GM18909 (cell line): ENCODE measurements around the gene FRMPD4.

ENCODE experiments used
- ATAC-seq: cut with Tn5 transposase; IDR thresholded peaks from one replicate; pipeline ENCODE4 v1.9.1; 2021; ENCODE audit warnings: mild to moderate bottlenecking; ENCODE audit not compliant: unreplicated experiment, poor library complexity

Gene FRMPD4

DNA sequence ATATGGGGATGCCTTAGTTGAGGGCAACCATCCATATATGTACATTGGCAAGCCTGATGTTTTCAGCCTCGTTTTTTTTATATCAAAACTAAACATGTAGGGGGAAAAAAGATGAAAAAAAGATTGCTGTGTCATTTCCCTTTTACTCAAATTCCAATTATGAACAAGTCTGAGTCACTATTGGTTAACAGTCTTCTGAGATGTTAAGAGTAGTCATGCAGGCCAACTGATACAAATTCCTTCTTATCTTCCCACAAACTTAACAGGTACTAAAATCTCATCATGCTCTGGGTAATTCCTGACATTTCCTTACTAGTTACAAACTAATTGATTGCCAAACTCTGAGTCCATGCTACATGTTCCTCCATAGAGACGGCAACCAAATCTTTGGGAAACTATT, 222.1 kb downstream of the FRMPD4 start:
- no peak for ATAC-seq

DNA sequence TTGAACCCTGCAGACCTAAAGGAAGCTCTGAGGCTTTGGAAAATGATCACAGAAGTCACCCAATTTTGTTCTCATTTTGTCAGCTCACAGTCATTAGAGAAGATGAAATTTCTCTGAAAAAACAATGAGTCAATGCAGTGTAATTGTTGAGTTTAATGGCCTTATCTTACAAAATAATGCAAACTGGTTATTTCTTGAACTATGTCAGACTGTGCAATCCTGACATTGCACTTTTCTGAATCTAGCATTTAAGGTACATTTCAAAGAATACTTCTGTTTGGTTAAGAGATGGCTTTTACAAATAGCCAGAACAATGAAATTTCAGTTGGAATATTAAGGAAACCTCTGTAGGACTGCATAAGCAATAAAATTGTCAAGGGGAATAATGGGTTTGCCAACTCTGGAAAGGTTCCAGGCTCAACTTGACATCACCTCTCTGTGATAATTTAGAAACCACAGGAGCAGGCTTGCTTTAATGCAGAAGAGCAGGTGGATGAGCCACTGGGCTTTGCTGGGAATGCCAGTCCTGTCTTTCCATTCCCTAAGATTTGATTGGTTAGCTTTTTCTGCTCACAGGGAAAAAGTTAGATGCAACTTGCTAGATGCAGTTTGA, 222.8 kb downstream of the FRMPD4 start:
- no peak for ATAC-seq

DNA sequence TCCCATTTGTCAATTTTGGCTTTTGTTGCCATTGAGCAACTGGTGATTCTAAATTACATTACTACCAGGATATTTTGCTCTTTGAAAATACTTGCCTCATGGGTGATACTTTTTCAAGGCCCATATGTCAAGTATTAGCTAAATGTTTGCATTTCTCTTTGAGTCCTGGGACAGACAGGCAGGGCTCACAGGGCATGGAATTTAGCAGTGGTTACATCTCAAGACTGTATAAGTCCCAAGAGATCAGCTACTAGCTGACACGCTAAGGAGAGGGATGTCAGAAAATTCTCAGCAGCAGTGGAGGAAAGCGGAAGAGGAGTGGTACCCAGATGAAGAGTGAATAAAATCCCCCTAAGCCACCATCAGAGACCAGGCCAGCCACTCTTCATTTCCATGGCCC, 224.9 kb downstream of the FRMPD4 start:
- ATAC-seq = no peak

DNA sequence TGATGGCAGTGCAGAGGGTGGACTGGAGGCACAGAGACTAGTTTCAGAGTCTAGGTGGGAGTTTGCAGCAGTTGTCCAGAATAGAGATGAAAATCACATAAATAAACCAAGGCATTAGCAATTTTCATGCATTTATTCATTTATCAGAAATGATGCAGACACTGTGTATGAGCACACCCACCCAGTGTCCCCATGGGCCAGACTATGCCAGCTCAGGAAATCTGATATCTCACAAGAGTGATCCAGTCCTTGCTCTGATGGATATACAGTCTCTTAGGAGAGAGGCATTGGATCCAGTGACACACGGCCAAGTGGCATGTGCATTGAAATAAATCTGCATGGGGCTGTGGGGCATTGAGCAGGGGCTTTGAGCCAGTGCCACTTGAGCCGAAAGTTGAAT, 228.2 kb downstream of the FRMPD4 start:
- no peak for ATAC-seq

DNA sequence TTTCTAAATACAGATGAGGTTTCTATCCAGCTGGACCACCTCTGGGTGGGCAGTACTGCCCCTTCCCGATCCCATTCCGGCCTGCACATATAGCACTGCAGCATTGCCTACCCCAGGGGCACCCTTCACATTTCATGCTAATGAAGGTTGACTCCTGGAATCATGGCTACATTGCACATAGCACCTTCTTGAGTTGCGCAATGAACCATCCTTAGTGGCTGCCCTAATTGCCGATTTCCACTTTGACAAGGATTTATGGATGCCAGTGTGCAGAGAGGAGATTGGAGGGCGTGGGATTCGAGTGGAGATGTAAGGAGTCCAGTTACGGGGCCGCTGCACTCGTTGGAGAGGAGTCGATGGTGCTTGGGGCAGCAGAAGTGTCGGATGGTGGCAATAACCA, 229.0 kb downstream of the FRMPD4 start:
- ATAC-seq = no peak

DNA sequence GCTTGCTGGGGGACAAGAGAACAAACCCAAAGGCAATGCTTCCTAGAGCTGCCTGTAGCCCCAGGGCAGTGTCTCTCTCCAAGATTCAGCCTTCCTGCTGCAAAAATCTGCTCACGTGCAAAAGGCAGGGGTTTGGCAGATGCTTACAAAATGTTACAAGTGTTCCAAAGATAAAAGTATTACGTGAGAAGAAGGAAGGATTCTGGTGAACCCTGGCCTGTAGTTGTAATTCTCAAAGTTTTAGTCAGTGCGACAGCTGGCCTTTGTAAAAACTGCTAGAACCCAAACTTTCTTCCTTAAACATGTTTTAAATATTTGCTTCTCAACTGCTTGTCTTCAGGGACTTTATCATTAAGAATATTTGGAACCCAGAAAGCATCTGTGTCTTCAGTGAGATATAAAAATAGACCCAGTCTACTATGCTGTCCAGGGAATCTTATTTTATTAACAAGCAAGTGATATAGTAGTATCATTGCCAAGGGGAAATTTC, 232.3 kb downstream of the FRMPD4 start:
- no peak for ATAC-seq

DNA sequence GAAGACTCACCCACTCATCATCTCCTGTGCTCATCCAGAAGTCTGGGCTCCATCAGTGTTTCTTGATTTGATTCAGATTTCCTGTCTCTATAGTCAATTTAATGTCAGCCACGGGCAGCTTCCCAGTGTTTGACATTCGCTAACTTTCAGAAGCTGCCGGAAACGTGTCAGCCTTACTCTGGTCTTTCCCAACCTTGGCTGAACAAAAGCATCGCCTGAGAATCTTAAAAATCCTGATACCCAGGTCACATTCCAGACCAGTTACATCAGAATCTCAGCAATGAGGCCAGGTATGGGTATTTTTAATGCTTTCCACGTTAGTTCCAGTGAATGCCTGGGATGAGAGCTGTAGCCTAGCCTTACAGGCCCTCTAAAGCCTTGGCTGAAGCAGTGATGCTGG, 233.8 kb downstream of the FRMPD4 start:
- no peak for ATAC-seq

DNA sequence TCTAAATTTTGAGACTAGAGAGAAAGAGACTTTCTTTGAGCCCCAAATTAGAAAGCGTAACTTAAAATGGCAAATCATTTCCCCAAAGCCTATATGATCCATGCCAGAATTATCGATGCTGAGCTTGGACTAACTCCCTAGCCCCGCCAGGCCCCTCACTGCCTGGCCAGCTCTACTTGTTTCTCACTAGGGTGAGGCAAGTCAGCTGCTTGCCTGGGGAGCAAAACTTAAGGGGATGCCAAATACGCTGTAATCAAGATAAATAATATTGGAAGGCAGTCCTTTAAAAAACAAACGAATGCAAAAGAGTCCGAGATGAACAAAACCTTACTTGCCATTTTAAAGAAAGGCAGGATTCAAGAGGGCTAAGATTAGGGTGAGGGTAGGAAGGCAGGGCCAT, 236.0 kb downstream of the FRMPD4 start:
- ATAC-seq = no peak

DNA sequence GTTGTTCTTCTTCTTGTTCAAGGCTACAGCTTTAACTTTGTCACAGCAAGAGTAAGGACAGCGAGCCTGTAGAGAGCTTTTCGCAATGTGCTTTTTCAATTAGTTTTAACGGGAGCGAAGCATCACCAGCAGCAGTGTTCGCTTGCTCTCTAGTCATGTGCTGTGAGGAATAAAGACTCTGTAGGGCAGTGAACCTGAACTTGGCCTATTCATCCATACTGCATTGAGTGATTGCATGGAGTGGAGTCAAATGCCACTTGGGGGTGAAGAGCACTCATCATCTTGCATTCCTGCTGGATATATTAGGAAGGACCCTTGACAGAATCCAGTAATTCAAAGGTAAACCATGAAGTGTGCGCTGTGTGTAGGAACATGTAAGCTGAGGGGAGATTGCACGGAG, 240.0 kb downstream of the FRMPD4 start:
- no peak for ATAC-seq

DNA sequence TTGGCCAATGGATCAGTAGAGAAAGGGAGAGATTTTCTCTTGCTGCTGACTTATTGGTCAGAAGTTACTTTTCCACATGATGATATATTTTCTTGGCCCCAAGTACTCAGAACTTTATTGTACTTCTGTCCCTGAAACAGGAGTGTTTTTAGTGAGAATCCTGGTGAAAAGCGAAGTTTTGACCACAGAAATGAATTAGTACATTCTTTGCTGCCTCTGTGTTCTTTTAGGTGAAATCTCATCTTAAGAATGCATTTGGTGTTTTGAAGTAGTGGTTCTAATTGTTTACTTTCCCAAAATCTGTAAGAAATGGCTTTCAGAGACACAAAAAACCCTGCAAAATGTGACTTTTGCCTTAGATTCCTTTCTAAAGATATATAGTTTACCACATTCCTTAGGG, 240.4 kb downstream of the FRMPD4 start:
- no peak for ATAC-seq

DNA sequence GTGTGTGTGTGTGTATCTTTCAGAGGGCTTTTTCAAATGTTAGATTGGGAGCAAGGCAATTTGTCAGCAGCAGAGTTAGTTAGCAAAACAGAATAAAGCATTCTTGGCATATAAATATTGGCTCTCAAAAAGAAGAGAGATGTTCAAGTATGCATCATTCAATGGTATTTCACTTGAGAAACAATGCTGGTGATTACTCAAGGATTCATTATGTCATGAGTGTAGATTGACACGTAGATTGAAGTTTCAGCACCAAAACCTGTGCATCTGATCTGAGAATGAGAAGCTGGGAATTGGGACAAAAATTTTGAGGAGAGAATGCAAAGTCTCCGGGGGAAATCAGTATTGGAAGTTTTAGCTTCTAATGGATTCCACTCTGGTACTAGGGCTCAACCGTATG, 241.4 kb downstream of the FRMPD4 start:
- ATAC-seq = no peak

DNA sequence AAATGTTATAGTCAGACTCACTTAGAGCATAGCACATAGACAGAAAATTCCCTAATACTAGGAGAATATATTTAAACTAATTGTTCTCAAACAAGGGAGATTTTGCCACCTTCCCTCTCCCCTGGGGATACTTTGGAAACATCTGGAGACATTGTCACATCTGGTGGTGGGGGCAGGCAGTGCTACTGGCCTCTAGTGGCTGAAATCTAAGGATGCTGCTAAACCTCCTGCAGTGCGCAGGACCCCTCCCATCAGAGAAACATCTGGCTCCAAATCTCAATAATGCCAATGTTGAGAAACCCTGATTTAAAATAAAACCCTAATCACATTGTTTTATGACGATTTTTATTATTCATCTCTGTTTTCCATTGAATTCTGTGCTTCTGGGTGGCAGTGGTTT, 244.9 kb downstream of the FRMPD4 start:
- ATAC-seq = no peak

DNA sequence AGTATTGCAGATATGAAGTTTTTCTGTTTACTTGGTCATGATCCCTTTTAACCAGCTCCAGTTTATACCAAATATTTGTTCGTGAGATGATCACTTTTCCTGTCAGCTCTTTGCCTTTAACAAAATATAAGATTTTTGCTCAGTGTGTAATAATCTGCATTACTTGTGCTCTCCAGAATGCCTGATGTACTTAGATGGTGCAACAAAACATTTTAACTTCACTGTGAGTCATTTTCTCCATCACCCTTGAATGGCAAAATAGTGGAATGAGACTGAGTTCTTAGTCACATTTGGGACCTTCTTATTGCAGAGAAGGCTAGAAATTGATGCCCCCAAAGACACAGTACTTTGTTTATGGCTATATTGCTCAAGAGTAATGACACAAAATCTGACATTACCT, 252.0 kb downstream of the FRMPD4 start:
- ATAC-seq = no peak

DNA sequence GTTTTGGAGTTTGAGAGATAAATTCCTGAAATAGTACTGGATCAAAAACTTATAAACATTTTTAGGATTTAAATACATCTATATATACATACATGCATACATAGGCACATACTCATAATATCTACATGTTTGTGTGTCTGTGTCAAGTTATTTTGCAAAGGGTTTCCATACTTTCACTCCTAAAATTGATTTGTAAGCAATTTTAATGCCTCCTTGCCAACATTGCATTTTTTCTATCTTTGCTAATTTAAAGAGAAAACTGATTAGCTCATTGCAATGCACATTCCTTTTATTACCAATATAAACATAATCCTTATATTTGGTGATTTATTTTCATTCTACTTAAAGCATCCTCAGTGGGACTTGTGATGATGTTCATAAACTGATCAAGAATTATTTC, 258.3 kb downstream of the FRMPD4 start:
- ATAC-seq = no peak

DNA sequence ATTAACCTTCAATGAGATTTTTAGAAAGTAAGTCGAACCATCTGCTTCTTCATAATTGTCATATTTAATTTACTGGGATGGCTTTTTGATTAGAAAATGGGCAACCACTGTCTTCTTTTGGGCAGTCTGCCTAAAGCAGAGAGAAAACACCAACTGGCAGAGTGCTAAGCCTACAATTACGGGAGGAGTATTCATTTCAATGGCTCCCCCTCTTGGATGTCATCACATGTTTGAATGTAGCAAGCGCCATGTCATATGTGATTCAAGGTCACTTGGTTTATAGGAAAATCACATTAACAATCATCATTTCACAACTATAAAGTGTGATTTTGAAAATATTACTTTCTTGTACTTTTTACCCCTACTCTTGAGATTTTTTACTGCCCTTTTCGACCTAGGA, 261.9 kb downstream of the FRMPD4 start:
- ATAC-seq = no peak

DNA sequence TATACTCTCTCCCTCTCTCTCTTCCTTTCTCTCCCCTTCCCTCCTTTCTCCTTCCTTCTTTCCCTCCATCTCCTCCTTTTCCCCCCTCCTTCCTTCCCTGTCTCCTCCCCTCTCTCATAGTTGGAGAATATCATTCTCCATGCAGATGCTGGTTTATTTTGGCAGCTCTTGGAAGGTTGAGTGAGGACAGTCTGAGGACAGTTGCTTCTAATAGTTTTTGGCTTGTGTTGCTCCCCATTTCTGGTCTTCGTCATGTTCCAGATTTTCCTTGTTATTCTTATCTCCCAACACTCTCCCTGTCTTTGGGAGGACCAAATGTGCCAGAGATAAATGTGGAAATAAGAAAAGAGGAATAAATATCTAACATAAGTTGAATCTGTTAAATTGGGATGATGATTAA, 263.0 kb downstream of the FRMPD4 start:
- no peak for ATAC-seq

DNA sequence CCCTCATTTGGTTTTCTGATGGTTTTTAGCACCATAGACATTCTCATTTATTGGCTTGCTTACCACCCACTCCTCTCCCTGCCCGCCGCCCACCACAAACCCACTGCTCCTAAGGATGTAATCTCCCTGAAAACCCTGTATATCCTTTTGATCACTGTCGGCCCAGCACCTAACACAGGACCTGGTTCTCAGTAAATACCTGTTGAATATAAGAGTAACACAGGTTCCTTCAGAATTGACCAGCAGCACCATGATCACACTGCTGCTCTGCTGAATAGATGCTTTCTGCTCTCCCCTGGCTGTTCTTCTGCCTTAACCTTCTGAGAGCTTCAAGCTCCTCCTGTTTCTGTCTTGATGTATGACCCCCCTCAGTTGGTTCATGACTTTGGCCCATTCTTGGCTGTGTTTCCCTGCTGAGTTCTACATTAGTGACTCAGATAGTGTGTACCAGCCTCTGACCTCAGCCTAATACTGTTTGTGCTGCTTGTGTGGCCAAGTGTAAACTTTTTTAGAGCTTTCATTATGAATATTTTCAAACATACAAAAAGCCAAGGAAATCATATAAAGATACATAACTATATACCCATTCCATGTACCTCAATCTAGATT, 265.3 kb downstream of the FRMPD4 start:
- ATAC-seq = no peak

DNA sequence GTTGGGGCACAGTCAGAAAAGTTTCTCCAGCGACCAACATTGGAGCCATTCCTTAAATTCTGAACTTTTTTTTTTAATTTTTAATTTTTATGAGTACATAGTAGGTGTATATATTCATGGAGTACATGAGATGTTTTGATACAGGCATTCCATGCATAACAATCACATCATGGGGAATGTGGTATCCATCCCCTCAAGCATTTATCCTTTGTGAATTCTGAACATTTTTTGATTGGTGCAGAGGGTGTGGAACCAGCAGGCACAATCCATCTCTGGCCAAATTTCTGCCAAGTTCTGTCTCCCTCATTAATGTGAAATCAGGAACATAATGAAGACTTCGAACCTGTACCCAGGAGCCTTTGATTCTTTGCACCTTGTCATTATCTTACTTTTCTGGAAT, 267.0 kb downstream of the FRMPD4 start:
- no peak for ATAC-seq

DNA sequence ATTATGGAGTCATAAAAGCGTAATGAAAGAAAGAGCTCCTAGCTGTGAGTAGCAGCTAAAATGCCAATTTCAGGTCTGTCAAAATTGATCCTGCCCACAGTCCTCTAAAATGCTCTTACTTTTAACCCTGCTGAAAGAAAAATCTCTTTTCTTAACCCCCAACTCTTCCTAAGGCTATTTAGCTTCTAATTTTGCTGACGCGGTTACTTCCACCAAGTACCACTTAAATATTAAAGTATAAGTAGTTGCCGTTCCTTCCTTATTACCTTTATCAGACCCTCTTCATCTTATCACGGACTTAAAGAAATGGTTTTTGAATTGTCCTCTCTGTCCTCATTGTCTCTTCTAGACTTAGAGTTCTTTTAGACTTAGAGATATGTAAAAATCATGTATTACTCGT, 272.2 kb downstream of the FRMPD4 start:
- no peak for ATAC-seq

DNA sequence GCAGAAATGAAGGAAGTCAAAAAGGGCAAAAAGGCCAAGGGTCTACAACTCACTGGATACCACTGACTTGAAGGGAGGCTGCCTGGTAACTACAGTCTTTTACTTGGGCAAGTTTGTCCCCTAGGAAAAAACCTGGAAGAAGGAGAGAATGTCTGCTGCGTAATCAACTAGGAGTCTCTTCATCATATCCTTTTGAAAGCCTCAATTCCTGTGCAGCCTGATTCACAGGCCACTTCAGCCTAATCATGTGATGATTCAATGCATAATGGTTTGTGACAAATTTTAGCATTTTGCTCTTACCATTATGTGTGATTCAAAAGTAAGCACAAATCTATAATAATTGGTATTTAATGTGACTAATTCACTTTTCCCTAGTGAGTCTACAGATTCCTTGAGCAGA, 273.6 kb downstream of the FRMPD4 start:
- ATAC-seq = no peak

DNA sequence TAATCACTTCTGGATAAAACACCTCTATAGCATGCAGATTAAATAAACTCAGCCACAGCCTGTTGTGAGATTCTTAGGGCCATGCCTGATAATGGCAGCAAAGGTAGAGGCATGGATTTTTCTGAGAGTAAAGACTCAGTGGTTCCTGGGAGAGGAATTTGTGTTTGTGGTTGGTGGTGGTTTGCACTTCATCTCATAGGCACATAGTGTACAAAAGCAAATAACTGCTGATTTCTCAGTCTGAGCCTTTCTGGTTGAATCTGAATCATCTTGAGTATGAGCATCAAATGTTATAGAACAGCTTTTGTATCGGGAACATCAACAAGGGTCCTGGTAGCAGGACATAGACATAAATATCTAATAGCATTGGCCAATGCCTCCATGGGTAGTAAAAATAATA, 274.3 kb downstream of the FRMPD4 start:
- ATAC-seq = no peak

DNA sequence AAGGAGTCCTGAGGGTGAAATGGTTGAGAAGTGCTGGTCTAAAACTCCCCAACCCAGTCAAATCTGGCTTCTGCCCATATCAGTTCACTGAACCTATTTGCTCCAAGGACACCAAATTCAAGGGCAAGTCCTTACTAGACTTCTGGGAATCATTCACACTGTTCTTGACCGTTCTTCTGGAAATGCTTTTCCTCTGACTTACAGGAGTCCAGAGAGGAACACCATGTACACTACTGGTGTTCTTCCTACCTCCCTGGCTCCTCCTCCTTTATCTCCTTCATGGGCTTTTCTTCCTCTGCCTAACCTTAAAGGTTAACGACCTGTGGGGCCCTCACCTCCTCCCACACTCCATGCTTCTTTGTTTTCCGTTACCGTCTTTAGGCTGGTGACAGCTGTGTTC, 281.3 kb downstream of the FRMPD4 start:
- ATAC-seq = no peak
